EL (cell line): ENCODE data around the gene GRWD1.
"Not testable (repeated sequence)": the region's sequence is repeated elsewhere in the genome, so short reads cannot be mapped to it uniquely, and the experiment has no call there.

ENCODE experiments used
- DNase-seq: peaks from one replicate; pipeline ENCODE4 v3.0.0-alpha.2; 2016

GRWD1 gene

DNA sequence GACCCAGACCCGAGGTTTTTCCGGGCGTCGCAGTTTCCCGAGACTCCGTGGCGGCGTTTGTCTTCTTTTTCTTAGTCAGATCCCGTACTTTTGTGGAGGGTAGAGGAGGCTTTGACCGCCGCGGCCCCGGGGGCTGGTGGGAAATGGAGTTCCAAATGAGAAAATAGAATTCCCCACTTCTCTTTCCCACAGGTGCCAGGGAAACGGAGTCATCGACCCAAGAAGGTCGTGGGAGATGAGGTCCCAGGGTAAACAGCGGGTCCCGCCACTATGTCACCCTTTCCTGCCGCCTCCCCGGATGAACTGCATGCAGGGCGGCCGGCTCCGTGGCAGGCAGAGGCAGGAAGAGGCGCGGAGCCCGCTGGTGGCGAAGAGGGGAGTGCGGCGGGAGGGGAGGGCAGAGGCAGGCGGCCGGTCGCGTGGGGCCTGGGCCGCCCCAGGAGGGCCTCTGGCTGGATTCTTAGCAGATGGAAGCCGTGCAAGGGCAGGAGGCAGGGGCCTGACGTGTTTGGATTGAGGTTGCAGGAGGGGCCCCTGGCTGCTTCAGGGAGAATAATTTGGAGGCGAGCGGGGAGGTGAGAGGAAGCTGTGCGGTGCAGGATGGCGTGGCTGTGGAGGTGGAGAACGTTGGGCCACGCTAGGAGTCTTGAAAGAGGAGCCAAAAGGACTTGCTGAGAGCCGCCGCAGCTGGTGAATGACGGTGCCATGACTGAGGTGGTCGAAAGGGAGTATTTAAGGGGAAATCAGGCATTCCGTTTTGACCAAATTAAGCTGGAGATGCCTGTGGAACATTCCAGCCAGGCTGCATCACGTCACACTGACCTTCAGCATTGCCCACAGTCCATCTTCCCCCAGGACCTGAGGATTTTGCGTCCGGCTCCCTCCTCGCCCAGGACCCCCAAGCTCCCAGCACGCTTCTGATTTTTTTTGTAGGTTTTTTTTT lies 35.0 kb downstream of the GRWD1 start:
- peak; percentile 32 for DNase-seq

DNA sequence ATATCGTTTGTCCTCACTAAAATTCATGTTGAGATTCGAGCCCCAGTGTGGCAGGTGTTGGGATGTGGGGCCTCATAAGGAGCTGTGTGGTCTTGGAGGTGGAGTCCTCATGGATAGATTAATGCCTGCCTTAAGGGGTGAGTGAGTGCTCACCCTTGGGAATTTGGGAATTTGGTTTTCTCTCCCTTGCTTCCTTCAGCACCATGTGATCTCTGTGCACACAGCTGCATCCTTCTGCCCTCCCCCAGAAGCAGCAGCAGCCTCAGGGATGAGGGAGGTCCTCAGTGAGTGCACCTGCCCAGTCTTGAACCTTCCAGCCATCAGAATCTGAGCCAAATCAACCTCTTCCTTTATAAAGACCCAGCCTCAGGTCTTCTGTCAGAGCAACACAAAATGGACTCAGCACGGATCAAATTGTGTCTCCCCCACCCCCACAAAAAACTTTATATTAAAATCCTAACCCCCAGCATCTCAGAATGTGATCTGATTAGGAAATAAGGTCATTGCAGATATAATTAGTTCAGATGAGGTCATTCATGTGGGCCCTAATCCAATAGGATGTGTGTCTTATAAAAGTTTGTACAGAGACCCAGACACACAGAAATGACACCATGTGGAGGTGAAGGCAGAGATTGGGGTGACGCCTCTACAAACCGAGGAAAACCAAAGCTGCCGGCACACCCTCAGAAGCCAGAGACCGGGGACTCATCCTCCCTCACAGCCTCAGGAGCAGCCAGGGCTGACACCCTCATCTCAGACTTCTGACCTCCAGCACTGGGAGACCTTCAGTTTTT lies 36.3 kb downstream of the GRWD1 start:
- peak; percentile 38 for DNase-seq

DNA sequence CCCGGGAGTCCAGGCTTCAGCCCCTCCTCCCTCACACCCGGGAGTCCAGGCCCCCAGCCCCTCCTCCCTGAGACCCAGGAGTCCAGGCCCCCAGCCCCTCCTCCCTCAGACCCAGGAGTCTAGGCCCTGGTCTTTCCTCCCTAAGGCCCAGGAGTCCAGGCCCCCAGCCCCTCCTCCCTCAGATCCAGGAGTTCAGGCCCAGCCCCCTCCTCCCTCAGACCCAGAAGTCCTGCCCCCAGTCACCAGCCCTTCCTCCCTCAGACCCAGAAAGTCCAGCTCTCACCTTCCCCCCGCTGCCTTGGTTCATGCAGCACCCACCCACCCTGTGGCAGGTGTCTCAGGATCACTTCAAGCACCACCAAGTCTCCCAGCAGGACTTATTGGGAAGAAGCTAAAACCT lies 37.5 kb downstream of the GRWD1 start:
- no peak for DNase-seq

DNA sequence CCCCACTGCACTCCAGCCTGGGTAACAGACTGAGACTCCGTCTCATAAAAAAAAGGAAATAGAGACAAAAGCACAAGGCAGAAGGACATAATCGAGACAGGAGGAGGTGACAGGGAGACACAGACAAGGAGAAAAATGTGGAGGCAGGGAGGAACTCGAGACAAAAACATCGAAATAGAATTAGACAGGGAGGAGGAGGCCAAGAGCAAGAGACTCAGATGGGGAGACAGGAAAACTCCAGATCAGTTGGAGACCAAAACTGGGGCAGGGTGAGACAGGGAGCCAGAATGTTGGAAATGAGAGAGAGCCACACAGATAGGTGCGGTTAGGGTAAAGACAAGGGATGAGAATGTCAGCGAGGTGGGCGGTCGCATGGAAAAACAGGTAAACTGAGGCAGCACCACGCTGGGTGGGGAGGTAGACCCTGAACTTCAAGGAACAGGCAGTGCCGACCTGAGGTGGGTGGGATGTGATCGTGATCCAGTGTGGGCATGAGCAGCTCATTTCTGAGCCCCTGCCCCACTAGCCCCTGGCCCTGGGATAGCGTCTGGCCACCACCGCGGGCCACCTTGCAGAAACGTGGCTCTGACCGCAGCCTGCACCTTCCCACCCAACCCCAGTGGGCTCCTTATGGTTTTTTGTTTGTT lies 38.6 kb downstream of the GRWD1 start:
- no peak for DNase-seq

DNA sequence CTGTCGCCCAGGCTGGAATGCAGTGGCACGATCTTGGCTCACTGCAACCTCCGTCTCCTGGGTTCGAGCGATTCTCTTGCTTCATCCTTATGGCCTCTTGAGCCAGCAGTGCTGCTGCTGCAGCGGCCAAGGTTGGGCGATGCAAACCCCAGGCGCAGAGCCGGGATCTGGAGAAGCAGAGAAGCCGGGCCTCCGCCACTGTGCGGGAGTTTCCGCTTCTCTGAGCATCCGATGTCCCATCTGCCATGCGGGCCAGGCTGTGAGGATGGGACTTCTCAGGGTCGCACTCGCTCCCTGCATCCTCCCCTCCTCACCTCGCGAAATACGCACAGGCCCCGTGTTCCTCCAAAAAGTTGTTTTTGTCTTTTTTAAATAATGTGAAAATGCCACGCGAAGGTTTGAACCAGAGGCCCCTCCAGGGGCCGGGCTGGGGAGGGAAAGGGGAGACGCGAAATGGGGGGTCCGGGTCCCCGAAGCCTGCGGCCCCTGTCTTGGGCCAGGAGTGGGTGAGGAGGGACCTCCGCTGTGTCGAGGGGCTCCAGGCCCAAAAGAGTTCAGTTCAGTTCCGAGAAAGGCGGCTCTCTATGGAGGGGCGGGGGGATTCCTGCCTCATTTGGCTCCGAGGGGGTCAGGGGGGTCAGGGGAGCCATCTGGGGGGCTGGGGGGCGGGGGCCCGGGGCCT lies 39.3 kb downstream of the GRWD1 start:
- DNase-seq = no peak

DNA sequence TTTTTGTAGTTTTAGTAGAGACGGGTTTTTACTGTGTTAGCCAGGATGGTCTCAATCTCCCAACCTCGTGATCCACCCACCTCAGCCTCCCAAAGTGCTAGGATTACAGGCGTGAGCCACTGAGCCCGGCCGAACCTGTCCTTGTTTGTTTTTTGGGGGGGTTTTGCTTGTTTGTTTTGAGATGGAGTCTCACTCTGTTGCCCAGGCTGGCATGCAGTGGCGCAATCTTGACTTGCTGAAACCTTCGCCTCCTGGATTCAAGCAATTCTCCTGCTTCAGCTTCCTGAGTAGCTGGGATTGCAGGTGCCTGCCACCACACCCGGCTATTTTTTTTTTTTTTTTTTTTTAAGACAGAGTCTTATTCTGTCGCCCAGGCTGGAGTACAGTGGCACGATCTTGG lies 40.9 kb downstream of the GRWD1 start:
- DNase-seq = not testable (repeated sequence)

DNA sequence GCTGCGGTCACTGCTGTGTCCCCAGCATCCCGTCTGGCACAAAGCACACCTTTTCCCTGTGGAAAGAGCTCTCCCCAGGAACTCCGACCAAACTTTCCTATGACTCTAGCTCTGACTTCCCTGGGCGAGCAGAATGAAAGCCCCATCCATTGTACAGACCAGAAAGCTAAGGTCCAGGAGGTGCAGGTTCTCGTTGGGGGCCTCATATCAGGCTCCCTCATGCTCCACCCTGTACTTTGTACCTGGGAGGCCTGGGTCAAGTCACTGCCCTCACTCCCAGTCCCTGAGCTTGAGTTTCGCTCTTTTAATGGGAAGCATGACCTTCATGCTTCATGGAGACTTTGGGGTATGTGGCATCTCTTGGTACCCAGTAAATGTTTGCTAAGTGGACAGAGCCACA lies 41.8 kb downstream of the GRWD1 start:
- no peak for DNase-seq

DNA sequence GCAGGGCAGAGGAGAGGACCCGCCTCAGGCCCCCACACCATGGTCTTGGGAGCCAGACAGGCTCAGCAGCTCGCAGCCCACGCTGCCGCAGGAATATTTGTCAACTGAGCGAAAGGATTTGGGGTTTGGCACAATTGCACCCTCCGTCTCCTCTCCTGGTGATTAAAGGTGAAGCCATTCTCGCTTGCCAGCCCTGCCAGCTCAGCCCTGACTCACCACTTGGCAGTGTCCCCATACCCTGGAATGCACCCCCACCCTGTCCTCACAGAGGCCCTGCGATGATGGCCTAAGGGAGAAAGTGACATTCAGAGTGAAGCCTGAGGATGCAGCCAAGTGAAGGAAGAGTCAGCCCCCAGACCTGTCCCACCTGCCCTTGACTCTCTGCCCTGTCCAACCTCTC lies 42.2 kb downstream of the GRWD1 start:
- peak; percentile 92 for DNase-seq

DNA sequence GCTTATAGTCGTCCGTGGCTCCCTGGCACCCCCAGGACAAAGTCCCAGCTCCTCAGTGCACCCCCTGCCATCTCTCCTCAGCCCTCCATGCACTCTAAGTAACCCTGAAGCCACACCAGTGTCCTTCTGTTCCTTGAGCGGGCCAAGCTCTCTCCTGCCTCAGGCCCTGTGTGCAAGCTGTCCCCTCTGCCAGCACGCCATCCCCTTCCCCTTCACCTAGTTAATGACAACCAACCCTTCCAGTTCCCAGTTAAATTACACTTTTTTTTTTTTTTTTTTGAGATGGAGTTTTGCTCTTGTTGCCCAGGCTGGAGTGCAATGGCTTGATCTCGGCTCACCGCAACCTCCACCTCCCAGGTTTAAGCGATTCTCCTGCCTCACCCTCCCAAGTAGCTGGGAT lies 42.7 kb downstream of the GRWD1 start:
- not testable (repeated sequence) for DNase-seq

DNA sequence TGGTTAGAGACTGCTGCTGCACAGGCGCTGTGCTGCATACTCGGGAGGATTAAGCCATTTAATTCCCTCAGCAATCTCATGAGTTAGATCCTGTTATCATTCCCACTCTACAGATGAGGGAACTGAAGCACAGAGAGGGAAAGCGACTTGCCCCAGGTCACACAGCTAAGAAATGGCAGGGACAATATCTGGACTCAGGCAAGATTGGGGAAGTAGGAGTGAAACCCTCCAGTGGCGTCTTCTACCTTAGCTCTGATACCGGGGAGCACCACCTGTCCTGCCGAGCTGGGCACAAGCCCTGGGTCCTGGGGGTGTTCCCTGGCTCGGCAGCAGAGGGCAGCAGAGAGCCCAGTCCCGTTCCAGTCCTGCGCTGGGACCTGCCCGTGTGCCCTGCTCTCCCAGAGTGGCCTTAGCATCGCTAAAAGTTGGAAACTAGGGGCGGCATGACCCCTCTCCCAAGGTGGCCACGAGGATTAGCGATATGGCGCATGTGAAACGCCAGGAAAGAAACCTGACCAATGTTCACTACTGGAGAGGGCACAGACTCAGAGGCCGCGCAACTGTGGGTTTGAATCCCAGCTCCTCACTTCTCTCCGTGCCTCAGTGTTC lies 43.9 kb downstream of the GRWD1 start:
- DNase-seq = peak; percentile 62

DNA sequence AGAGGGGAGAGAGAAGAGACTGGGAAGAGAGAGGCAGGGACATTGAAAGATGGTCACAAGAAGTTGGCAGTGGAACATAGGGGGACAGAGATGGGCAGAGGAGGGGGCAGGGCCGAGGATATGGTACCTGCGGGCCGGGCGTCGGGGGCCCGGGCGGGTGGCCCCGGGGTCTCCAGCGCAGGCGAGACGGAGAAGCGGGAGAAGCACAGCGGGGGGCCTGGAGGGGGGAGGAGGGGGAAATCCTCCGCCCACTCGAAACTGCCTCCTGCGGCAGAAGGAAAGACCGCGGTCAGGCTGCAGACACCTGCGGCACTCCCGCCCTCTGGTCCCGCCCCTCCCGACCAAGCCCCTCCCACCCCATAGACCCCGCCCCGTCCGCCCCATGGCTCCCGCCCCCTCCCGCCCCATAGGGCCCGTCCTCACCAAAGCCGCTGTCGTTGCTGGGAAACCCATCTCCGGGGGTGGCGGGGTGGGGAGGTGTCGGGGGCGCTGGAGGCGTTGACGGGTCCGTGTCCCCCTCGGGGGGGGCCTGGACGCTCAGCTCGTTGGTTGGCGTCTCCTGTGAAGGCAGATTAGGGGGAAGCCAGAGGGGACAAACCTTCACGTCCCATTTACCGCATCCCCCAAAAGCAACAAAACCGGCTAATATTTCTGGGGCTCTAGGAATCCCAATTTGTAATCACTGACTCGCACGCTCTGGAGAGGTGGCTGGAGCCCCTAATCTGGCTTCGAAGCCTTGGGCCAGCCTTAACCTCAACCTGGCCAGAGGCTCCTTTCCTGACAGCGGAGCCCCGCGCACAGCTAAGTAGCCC lies 45.4 kb downstream of the GRWD1 start:
- no peak for DNase-seq

DNA sequence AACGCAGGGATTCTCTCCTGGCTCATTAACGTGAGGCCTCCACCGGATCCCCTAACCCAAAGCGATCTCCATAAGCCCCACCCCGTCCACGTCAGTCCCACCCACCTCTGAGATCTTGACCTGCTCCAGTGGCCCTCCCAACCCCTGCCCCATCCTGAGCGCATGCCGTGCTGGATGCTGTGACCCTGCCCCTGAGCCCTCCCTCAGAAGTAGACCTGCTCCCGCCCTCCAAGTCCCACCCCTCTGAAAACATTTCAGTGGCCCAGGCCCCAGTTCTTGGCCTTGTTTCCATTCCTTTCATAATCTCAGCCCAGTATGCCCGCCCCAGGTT lies 46.0 kb downstream of the GRWD1 start:
- no peak for DNase-seq

DNA sequence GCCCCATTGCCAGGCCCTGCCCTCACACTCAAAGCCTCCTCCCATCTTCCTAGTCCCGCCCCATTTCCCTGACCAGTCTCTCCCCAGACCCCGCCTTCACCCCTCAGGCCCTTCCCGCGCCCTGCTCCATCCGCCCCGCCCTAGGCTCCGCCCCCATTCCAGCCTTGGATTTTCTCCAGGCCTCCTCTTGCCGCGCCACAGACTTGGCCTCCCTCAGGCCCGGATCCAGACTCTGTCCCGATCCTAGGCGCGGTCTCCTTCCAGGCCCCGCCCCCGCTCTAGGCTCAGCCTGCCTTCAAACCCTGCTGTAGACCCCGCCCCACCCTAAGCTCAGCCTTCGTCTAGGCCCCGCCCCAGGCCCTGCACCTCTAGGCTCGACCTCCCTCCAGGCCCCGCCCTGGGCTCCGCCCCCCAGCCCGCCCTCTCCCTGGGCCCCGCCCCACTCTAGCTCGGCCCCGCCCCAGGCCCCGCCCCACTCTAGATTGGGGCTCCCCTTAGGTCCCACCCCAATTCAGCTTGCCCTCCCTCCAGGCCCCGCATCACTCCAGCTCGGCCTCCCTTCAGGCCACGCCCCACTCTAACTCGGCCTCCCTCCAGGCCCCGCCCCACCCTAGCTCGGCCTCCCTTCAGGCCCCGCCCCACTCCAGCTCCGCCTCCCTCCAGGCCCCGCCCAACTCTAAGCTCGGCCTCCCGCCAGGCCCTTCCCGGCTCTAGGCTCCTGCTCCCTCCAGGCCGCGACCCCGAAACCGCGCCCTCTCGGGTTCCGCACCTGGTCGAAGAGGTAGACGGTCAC lies 47.3 kb downstream of the GRWD1 start:
- DNase-seq = peak; percentile 98

DNA sequence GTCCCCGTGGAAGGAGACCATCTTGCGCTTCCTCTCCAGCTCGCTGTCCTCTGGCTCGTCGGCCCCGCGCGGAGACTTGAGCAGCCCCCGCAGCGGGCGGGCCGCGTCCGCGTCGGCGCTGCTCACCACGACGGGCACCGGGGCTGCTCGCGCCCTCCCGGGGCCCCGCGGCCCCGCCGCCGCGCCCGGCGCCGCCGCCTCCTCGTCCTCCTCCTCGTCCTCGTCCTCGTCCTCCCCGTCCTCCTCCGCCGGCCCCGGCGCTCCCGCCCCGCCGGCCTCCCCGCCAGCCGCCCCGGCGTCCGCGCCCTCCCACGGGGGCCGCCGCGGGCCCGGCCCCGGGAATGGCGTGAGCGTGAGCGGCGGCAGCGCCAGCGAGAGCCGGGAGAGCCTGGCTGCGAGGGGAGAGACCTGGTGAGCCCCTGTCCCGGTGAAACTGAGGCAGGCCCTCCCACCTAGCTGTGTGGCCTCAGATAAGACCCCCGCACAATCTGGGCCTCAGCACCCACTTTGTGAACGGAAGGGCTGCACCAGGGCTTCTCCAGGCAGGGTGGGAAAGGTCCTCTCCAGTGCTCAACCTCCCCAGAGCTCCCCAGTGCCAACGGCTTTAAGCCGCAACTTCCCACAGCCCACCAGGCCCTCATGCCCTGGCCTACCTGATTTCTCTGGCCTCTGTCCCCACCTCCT lies 48.1 kb downstream of the GRWD1 start:
- DNase-seq = no peak

DNA sequence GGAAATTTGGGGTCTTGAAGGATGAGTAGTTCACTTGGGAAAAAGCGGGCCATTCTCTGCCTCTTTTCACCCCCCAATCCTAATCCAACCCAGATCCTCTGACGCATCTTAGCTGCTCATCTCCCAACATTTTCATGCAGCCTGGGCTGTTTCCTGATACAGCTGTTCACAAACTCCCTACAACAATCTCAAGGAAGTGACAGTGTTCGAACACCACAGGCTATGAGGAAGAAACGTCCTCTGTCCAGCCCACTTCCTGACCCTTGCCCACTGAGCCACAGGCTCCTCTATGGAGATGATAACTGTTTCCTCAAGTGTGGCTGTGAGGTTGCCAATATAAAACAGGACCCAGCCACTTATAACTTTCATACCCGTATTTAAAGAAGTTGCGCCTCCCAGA lies 49.6 kb downstream of the GRWD1 start:
- no peak for DNase-seq

DNA sequence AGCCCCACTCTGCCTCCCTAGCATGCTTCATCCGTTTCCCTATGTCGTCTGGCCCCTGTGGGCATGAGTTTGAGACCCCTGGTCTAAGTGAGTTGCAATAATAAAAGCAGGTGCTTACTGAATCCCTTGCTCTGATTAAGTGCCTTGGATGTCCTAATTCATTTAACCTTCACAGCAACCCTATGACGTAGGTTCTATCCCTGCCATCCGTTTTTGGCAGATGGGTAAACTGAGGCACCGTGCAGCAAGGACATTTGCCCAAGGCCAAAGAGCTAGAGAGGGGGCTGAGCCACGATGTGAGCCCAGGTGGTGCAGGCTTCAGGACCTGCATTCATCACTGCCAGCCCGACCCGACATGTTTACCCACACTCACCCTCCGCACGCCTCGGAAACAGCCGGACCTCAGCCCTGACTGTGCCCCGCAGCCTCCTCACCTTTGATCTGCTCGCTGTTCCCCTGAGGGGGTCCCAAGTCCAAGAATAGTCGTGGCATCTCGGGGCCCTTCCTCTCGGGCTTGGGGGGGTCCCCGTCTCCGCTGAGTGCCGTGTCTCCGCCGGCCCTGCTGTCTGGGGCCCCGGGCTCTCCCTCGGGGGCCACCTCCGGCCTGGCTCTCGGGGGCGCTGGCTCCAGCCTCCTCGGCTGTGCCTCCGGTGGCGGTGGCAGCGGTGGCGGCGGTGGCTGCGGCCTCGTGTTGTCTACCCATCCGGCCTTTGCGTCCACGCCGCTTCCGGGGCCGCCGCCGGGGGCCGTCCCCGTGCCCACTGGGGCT lies 51.4 kb downstream of the GRWD1 start:
- DNase-seq = no peak

DNA sequence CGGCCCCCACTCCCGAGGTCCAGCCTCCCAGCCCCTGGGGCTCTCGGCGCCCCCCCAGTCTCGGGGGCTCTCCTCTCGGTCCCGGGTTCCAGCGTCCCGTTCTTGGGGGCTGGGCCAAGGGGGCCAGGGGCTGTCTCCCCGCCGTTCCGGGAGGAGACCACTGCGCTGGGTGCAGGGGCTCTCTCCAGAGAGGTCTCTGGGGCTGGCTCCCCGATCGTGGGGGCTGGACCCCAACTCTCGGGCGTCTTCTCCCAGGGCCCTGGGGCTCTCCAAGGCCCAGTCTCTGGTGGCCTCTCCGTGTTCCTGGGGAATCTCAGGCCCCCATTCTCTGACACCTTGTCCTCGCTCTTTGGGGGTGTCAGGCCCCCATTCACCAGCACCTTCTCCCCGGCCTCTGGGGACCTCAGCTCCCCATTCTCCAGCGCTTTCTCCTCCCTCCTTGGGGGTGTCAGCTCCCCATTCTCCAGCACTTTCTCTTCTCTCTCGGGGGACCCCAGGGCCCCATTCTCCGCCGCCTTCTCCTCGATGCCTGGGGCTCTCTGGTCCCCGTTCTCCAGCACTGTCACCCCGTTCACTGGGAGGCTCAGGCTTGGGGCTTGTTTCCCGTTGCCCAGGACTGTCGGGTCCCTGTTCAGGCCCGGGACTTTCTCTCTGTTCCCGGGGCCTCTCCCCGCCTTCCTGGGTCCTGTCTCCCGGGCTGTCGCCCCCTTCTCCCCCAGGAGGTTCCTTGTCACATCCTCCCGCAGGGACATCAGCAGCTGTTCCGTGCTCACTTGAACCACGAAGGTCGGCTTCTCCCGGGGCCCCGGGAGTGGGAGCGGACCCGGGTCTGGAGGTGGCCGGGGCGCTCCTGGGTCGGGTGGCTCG lies 52.2 kb downstream of the GRWD1 start:
- no peak for DNase-seq

DNA sequence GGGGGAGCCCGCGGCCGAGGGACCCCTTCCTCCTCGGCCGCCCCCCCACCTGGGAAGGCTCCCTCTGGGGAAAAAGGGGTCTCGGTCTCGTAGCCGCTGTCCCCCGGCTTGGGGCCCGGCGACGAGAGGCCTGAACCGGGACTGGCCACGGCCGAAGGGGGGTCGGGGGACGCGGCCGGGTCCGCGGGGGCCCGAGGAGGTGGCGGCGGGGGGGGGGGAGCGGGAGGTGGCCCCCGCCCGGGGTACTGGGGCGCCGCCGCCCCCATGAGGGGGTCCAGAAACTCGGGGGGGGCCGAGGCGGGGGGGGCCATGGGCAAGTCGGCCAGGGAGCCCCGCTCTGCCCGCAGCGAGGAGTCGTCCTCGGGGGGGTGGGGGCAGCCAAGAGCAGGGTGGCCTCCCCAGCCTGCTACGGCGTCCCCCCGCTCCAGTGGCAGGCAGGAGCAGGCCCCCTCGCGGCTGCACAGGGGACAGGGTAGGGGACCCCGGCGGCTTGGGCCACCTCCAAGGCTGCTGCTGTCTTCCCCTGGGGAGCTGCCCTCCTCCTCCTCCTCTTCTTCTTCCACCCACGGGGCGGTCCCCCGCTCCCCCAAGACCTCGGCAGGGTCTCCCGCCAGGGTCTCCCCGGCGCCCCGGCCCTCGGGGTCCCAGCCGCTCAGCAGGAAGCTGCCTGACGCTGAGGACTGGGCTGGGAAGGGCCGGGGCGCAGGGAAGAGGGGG lies 53.0 kb downstream of the GRWD1 start:
- DNase-seq = no peak
